Iris pigment epithelial cell (primary cell): Measurements from ENCODE around the gene LRP2BP.
"Not testable (repeated sequence)": the region's sequence is repeated elsewhere in the genome, so short reads cannot be mapped to it uniquely, and the experiment has no call there.

Experiments used
- DNase-seq: peaks from one replicate; pipeline ENCODE4 v3.0.0-alpha.2; 2011; ENCODE audit warnings: low read depth

The LRP2BP gene

DNA sequence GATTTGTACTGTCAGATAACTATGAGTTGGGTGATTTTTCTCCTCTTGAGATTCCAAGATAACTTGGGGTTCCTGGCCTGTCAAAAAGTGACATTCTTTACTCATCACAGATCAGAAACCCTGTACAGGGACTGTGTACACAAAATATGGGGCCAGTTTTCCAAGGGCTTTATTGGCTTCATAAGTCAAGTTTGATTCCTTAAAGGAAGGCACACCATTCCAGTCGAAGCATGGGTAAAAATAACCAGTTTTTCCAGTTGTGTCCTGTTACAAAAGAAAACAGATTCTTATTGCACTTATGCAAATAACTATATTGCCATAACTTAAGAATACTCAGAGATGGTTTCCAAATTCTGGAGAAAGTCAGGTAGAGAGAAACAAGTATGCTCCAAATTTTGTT, 70.0 kb downstream of the LRP2BP start:
- not testable (repeated sequence) for DNase-seq

GRCh38 chr4:185324361-185324760, 71.4 kb downstream of the LRP2BP start:
- DNase-seq = peak; percentile 43

DNA sequence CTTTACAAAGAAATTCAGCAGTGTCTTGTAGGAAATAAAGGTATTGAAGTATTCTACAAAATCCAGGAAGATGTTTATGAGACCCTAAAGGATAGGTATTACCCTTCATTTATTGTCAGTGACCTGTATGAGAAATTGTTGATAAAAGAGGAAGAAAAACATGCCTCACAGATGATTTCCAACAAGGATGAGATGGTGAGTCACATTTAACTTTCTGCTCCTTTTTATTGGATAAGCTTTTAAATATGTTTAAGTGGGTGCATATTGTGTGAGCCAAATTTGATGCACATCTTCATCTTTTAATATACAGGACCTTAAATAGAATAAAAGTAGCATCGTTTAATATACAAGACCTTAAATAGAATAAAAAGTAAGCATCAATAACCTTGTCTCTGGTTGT, 72.1 kb downstream of the LRP2BP start:
- DNase-seq = peak; percentile 41

DNA sequence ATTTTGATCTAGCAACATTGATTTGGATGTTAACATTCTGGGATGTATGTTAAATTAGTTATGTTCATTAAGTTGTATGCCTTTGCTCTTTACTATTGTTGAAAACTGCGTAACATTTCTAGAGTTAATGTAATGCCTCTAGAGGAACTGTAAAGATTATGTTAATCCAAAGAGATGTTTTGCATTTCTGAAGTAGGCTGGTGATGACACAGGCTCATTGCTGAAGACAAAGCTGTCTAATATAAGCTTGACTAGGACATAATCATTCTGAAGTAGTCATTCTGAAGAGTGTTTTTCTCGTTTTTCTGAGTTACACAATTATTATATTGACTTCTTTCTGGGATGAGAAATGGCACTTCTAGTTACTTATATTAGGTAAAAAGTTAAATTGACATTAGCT, 72.9 kb downstream of the LRP2BP start:
- peak; percentile 59 for DNase-seq

DNA sequence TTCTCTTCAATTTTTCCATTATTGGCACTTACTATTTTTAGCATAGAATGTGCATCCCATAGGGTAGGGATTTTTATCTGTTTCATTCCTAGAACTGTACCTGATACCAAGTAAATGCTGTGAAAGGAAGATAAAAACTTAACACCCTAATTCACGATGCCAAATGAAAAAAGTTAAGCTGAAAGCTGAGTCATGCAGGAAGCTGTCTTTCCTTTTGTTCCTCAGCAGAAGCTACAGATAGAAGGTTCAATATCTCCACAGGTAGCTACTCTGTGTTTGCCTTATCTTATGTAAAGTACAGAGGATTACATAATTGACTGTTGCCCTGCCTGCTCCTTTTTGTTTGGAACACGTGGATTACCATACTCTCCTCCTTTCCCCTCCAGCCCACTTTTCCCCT, 77.0 kb downstream of the LRP2BP start:
- peak; percentile 48 for DNase-seq

DNA sequence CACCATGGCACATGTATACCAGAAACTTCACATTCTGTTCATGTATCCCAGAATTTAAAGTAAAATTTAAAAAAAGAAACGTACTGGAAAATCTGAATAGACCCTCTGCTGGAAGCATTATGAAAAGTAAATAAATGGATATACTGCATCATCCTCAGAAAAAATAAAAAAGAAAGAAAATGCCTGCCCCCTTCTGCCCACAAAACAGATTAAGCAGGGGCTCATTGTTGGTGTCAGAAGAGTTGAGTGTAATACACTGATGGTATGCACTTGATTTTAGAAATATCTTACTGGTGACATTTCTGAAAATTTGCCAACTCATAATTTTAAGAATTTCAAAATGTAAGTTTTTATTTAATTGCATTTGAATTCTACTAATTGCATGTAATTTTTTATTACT, 77.8 kb downstream of the LRP2BP start:
- no peak for DNase-seq

DNA sequence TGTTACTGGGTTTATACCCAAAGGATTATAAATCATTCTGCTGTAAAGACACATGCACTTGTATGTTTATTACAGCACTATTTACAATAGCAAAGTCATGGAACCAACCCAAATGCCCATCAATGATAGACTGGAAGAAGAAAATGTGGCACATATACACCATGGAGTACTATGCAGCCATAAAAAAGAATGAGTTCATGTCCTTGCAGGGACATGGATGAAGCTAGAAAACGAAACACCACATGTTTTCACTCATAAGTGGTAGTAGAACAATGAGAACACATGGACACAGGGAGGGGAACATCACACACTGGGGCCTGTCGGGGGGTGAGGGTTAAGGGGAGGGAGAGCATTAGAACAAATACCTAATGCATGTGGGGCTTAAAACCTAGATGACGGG, 78.3 kb downstream of the LRP2BP start:
- not testable (repeated sequence) for DNase-seq
